Mucosa of rectum (tissue), 2 donors: ENCODE data around the gene C2.

Source experiments
- H3K27ac ChIP-seq, 2 donors: one replicate each; pipeline ENCODE4 v1.7.0; 2013; ENCODE audit warnings: inconsistent platforms in 2 of 2, low read depth in 2 of 2, low read length in 2 of 2
- H3K27me3 ChIP-seq, 2 donors: one replicate each; pipeline ENCODE4 v1.7.0; 2013; ENCODE audit warnings: low read length in 2 of 2; ENCODE audit not compliant: control insufficient read depth in 2 of 2, insufficient read depth in 2 of 2
- H3K36me3 ChIP-seq, 2 donors: one replicate each; pipeline ENCODE4 v1.7.0; 2013; ENCODE audit warnings: low read length in 2 of 2; ENCODE audit not compliant: control insufficient read depth in 2 of 2, insufficient read depth in 2 of 2
- H3K4me1 ChIP-seq, 2 donors: one replicate each; pipeline ENCODE4 v1.7.0; 2013; ENCODE audit warnings: low read length in 2 of 2, mild to moderate bottlenecking in 1 of 2; ENCODE audit not compliant: control insufficient read depth in 2 of 2, insufficient read depth in 2 of 2
- H3K4me3 ChIP-seq, 2 donors: one replicate each; pipeline ENCODE4 v1.7.0; 2013; ENCODE audit warnings: low read length in 2 of 2
- H3K9ac ChIP-seq, 2 donors: one replicate each; pipeline ENCODE4 v1.7.0; 2013; ENCODE audit warnings: low read length in 2 of 2, low read depth in 1 of 2, mild to moderate bottlenecking in 1 of 2
- H3K9me3 ChIP-seq, 2 donors: one replicate each; pipeline ENCODE4 v1.7.0; 2013; ENCODE audit warnings: low read length in 2 of 2; ENCODE audit not compliant: control insufficient read depth in 2 of 2
- donor health status: healthy.
- donor health status: Normal muscosa, but diverticular disease.

C2 gene

DNA sequence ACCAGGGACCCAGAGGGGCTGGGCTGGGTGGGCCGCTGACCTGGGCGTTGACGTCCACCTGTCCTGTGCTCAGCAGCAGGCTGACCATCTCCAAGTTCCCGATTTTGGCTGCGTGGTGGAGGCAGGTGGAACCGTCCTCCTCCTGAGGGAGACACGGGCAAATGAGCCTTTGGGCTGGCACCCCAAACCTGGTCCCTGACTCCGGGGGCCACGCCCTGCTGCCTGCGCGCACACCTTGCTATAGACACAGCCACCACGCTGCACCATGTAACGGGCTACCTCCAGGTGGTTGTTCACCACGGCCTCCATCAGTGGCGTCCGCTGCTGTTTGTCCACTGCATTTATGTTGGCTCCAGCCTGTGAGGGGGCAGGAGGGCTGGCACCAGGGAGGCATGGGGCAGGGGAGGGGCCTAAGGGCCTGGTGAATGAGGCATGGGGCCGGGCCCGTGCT, 41.0 kb upstream of the C2 start:
- Histone ChIP-seq H3K27me3 (no peaks in the 10 kb centered on the region), H3K27ac (no peak overlapping the region), H3K9ac (no peak overlapping the region), H3K4me1 (no peaks in the 10 kb centered on the region), H3K36me3 (peaks cover 49 to 56% of the 10 kb centered on the region in 2 donors), H3K4me3 (no peak overlapping the region), H3K9me3 (no peaks in the 10 kb centered on the region)

DNA sequence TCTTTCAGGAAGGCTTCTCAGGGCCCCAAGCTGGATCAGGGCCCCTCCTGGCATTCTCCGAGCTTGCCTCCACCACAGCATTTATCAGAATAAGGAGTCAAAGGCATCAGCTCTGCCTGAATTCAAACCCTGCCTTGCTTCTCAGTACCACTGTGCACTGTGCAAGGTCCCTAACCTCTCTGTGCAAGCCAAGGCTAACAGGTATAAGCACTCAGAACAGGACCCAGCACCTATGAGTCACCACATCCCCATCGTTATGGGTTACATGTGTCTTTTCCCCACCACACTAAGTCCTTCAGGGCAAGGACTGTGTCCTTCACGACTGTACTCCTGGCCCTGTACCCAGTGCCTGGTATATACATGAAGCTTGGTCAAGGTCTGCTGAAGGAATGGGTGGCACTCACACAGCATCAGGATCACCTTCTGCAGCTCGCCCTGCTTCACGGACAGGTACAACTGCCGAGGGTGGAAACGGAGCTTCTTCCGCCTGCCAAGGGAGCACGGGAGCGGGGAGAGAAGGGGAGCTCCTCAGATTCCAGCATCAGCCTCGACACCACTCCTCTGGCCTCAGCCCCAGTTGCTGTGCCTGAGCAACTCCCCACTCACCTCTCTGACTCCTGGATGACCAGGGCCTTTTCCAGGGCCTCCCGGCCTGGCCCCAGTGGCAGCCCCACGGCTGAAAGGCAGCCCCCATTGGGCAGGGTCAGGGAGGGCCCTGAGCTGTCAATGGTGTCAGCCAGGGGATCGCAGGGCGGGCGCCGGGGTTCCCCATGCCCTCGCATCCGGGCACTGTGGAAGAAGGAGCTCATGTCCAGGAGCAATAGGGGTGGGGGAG, 40.1 kb upstream of the C2 start:
- Histone ChIP-seq H3K4me1 (no peaks in the 10 kb centered on the region), H3K27ac (no peak overlapping the region), H3K9me3 (no peaks in the 10 kb centered on the region), H3K27me3 (no peaks in the 10 kb centered on the region), H3K9ac (no peak overlapping the region), H3K36me3 (peaks cover 50 to 61% of the 10 kb centered on the region in 2 donors), H3K4me3 (no peak overlapping the region)

DNA sequence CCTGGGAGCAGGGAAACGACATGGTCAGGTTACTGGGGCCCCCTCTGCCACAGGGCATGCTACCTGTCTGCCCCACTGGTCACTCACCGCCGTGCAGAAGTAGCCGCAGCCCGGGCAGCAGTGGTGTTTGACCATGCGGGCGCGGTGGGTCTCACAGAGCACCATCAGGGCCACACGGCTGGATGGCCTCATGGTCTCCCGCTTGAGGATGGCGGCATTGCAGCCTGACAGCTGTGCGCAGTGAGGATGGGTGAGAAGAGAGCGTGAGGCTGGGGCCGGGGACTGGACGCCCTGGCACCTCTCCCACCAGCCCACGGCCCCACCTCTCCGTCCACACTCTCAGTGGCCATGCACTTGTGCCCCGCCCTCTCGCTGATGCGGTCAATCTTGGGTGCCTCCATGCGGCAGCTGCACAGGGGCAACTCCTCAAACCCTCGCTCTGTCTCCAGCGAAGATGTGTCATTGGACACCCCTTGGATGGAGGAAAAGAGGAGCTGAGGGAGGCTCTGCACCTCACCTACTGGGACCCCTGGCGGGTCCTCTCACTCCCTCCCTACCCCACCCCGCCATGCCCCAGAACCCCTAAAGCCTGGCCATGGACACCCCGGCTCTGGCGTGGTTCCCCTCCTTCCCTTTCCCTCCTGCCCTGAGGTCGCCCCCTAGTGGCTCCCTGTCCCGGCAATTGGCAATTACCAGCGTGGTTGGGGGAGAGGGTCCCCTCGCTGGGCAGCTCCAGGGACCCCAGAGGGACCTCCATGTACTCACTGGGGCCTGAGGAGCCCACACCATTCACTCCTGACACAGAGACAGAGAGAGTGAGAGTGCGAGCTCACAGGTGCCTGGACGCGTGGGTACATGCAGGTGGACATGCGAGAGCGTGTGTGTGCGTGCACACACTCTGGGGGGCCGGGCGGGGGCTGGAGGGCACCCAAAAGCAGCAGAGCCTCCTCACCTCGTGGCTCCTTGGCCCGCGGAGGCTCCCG, 39.0 kb upstream of the C2 start:
- peaks cover 42 to 59% of the 10 kb centered on the region in 2 donors for H3K36me3 ChIP-seq
- no peaks in the 10 kb centered on the region for H3K4me1 ChIP-seq
- no peak overlapping the region for H3K4me3 ChIP-seq
- H3K9me3 ChIP-seq, result no peaks in the 10 kb centered on the region
- no peak overlapping the region for H3K9ac ChIP-seq
- no peak overlapping the region for H3K27ac ChIP-seq
- H3K27me3 ChIP-seq, result no peaks in the 10 kb centered on the region

GRCh38 chr6:31889331-31889972, 38.1 kb upstream of the C2 start:
- H3K27ac ChIP-seq, result no peak overlapping the region
- H3K9me3 ChIP-seq, result no peaks in the 10 kb centered on the region
- peaks cover 39 to 54% of the 10 kb centered on the region in 2 donors for H3K36me3 ChIP-seq
- H3K9ac ChIP-seq, result no peak overlapping the region
- no peaks in the 10 kb centered on the region for H3K27me3 ChIP-seq
- H3K4me1 ChIP-seq, result no peaks in the 10 kb centered on the region
- H3K4me3 ChIP-seq, result no peak overlapping the region

- Histone ChIP-seq H3K27me3 (no peaks in the 10 kb centered on the region), H3K9me3 (no peaks in the 10 kb centered on the region), H3K4me3 (no peak overlapping the region), H3K4me1 (peaks cover 0 to 5% of the 10 kb centered on the region in 2 donors), H3K36me3 (peaks cover 23 to 41% of the 10 kb centered on the region in 2 donors), H3K9ac (no peak overlapping the region), H3K27ac (no peak overlapping the region)
Observed at GRCh38 chr6:31892821-31893220, 34.7 kb upstream of the C2 start.

DNA sequence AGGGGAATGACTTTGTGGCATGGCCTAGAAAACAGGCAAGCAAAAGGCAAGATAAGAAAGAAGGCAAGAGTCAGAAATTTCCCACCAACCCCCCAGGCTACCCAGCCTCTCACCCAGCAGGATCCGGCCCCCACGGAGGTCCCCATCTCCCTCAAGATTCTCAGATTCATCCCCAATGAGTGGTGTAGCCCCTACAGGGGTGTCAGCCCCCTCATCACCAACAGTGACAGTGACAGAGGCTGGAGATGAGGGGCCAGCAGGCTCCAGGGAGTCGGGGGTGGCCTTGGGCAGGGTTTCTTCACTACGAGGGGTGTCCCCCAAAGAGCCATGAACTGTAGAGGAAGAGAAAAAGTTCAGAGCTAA, 31.0 kb upstream of the C2 start:
- Histone ChIP-seq H3K4me1 (peaks cover 12 to 14% of the 10 kb centered on the region in 2 donors), H3K9ac (peak overlapping the region; percentile 51 to 52), H3K27me3 (no peaks in the 10 kb centered on the region), H3K4me3 (peak overlapping the region; percentile 57 to 96), H3K9me3 (no peaks in the 10 kb centered on the region), H3K36me3 (peaks cover 9 to 22% of the 10 kb centered on the region in 2 donors), H3K27ac (peak overlapping the region in 1 of 2 donors; percentile 43)

GRCh38 chr6:31896856-31897611, 30.5 kb upstream of the C2 start:
- Histone ChIP-seq H3K36me3 (peaks cover 5 to 18% of the 10 kb centered on the region in 2 donors), H3K4me1 (peaks cover 12 to 14% of the 10 kb centered on the region in 2 donors), H3K9ac (peak overlapping the region; percentile 52 to 94), H3K27me3 (no peaks in the 10 kb centered on the region), H3K4me3 (peak overlapping the region; percentile 96 to 99), H3K9me3 (no peaks in the 10 kb centered on the region), H3K27ac (peak overlapping the region; percentile 35 to 43)

DNA sequence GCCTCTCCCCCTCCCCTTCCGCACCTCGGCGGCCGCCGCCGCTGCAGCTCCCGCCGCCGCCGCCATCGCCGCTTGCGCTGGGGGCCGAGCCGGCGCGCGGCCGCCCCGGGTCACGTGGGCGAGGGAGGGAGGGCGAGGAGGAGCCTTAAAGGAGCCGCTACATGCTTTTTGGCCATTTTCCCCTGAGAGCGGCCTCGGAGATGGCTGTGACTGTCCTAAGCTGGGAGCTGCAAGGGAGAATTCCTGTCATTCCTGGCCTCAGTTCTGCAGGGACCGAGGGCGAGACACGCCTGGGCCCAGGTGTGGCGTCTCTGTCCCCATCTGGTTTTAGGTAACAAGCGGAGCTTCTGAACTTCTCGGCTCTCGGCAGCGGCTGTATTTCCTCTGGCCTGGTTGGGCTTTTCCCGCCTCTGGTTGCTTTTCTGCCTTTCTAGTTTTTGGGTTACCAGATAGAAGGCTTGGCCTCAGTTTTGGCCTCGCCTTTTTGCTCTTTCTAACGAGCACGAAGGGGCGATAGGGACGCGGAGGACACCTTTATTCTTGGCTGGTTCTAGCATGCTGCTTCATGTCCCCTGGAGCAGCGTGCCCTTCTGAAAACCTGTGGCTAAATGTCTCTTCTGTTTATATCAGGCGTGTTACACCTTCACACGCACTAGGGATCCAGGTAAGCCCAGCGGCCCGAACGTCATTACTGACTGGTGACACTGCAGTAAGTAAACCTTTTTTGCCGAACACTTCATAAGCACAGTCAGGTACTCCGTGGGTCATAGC, 29.7 kb upstream of the C2 start, which contains the start of gene EHMT2:
Gene EHMT2 (minus strand): TSS at position 87 of the 771 bp plus-strand sequence. CDS start 21 bp downstream, at position 66.
- no peaks in the 10 kb centered on the region for H3K9me3 ChIP-seq
- H3K36me3 ChIP-seq, result peaks cover 5 to 12% of the 10 kb centered on the region in 2 donors
- peaks cover 17 to 18% of the 10 kb centered on the region in 2 donors for H3K4me1 ChIP-seq
- no peaks in the 10 kb centered on the region for H3K27me3 ChIP-seq
- peak within 1 kb of the TSS; percentile 96 to 99 for H3K4me3 ChIP-seq
- peak within 1 kb of the TSS; percentile 69 to 84 for H3K27ac ChIP-seq
- peak within 1 kb of the TSS; percentile 94 to 98 for H3K9ac ChIP-seq
